ENCODE results near the gene CKS1B.

CKS1B gene

DNA sequence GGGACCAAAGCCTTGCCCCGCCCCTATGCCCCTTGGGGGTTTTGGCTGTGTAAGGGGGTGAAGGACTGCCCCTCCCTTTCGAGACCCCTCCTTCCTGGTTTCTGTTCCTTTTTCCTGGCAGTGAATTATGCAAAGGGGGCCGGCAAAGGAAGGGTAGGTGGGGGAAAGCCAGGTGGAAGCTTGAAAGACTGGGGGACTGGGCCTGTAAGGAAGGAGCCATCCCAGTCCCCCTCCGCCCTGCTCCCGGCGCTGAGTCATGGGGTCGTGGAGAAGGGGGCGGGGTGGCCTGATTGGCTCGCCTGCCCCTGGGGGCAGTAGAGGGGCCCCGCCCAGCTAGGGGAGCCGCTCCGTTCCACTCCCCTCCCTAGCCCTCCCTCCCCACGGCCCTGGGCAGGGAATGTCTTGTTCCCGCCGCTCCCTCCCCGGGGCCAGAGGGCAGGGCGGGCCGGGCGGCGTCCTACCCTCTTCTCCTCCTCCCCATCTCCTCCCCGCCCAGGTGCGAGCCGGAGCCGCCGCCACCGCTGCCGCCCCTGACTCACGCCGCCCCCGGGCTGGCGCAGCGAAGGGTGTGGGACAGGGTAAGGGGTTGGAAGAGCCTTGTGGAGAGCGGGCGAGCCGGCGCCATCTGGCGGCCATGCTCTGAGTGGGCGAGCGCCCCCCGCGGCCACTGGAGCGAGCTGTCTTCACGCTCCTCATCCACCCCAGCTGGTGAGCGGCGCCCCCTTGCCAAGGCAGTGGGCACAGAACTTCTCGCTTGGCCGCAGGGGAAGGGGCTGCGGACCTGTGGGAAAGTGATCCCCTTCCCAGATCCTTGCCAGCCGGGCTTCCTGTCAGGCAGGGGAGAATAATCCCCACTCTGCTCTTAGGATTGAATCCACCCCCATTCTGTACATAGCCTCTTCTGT lies 42.8 kb downstream of the CKS1B start:
- peak; percentile 71 for DNase-seq (ENCODE audit: extremely low read depth, low read depth)
- TF ChIP-seq, protein P1, sequence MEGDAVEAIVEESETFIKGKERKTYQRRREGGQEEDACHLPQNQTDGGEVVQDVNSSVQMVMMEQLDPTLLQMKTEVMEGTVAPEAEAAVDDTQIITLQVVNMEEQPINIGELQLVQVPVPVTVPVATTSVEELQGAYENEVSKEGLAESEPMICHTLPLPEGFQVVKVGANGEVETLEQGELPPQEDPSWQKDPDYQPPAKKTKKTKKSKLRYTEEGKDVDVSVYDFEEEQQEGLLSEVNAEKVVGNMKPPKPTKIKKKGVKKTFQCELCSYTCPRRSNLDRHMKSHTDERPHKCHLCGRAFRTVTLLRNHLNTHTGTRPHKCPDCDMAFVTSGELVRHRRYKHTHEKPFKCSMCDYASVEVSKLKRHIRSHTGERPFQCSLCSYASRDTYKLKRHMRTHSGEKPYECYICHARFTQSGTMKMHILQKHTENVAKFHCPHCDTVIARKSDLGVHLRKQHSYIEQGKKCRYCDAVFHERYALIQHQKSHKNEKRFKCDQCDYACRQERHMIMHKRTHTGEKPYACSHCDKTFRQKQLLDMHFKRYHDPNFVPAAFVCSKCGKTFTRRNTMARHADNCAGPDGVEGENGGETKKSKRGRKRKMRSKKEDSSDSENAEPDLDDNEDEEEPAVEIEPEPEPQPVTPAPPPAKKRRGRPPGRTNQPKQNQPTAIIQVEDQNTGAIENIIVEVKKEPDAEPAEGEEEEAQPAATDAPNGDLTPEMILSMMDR (IDR thresholded peaks at IDR 0.05; ENCODE audit: low read depth, low read length, missing control alignments), result peak; percentile 97
- H3K4me3 ChIP-seq (replicated peaks; ENCODE audit: low read depth, low read length), result peak overlapping the region; percentile 23

DNA sequence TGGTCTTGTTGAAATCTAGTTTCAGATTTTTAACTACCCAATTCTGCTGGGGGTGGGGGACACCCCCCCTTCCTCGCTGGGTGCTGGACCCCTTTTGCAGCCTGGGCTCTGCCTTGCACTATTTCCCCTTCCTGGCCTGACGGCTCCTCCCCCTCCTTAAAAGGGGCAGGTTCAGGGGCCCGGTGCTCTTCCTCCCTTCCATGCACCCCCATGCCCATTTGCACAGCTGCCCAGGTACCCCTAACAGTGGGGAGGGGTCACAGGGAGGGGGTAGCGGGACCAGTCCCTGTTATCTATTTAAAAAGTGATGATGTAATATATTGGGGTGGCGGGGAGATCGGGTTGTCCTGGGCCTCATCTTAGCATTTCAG lies 43.5 kb downstream of the CKS1B start:
- H3K4me3 ChIP-seq (replicated peaks; ENCODE audit: low read depth, low read length), result peak overlapping the region; percentile 23
- no peak for DNase-seq (ENCODE audit: extremely low read depth, low read depth)
- TF ChIP-seq, protein P1 (IDR thresholded peaks at IDR 0.05; ENCODE audit: low read depth, low read length, missing control alignments), result no peak

DNA sequence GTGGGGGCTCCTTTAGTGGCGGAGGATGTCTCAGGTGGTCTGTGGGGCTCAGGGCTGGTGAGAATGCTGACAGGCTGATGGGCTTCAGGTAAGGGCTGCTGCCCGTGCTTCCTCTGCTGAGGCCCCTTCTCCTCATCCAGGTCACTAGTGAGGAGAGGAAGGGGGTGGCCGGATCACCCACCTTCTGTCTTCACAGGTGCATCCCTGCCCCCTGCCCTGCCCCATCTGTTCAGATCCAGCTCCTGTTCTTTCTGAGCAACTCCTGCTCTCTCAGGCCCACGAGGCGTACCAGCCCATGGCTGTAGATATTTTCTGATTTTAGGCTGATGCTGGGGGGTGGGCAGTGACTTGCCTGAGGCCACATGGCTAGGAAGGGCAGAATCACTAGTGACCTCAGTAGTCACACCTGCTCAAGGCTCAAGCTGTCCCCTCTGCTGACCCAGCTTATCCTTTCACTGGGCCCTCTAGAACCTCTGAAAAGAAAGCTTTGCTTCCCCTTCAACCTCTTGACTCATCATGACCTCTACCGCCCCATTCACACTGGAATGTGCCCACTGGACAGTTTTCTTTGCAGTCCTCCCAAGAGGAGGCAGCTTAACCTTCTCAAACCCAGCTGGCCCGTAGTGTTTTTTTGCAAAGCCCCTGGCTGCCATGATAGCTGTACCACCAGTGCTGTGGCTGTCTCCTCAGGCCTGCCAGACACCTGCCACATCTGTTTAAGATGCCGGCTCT lies 44.3 kb downstream of the CKS1B start:
- DNase-seq (ENCODE audit: extremely low read depth, low read depth), result no peak
- TF ChIP-seq, protein P1 (IDR thresholded peaks at IDR 0.05; ENCODE audit: low read depth, low read length, missing control alignments), result no peak
- no peak overlapping the region for H3K4me3 ChIP-seq (replicated peaks; ENCODE audit: low read depth, low read length)

DNA sequence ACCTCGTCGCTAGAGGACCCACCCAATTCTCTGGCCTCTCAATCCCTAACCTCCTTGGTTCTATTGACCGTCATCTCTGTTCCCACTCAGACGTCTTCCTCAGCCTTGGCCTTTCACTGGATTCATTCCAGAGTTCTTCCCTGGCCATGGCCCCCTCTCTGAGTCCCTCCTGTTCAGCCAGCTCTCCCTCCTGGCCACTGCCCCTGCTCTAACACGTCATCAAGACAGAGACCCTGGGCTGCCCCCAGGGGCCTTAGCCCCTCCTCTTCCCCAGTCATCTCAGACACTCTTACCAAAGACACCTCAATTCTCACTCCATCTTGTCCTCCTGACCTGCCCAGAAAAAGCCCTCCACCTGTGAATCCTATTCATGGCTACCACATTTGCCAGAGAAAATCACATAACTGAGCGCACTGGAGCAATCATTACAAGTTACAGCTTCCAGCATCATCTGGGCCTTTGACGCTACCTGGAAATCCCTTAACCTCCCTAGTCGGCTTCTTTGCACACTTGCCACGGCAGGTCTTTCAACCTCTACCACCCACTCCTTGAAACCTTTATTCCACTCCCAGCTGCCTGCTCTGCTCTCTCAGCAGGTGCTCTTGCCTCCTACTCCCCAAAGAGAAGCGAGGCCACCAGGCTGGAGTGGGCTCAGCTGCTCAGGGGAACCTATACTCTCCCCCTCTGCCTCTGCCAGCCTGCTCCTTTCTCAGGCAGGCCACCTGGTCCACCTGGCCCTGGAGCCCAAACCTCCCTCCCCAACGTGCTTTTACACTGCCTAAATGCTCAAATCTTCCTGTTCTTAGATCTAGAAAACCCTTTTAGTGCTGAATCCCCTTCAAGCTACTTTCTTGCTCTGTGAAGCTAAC lies 45.1 kb downstream of the CKS1B start:
- TF ChIP-seq, protein P1 (IDR thresholded peaks at IDR 0.05; ENCODE audit: low read depth, low read length, missing control alignments), result no peak
- no peak for DNase-seq (ENCODE audit: extremely low read depth, low read depth)
- H3K4me3 ChIP-seq (replicated peaks; ENCODE audit: low read depth, low read length), result no peak overlapping the region

DNA sequence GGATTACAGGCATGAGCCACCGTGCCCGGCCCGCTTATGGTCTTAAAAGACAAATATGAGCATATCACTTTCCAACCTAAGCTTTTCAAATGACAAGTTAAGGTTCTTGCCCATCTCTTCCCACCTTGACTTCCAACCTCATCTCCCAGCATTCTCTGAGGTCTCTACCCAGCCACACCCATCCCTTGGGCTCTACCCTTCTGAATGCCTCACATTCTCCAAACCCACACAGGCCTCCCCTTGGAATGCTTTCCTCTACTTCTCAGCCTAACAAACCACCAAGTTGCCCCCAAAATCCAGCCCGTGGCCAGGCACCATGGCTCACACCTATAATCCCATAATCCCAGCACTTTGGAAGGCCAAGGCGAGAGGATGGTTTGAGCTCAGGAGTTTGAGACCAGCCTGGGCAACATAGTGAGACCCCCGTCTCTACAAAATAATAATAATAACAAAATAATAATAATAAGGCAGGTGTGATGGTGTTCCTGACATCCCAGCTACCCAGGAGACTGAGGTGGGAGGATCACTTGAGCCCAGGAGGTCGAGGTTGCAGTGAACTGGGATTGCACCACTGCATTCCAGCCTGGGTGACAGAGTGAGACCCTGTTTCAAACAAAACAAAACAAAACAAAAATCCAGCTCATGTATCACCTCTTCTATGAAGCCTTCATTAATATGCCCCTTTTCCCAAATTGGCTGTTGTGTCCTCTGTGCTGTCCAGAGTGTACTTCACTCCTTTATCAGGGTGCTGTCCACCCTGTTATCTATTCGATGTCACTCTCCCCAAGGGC lies 47.9 kb downstream of the CKS1B start:
- DNase-seq (ENCODE audit: extremely low read depth, low read depth), result no peak

More for the DNA sequence above, 47.9 kb downstream of the CKS1B start:
- TF ChIP-seq, protein P1 (IDR thresholded peaks at IDR 0.05; ENCODE audit: low read depth, low read length, missing control alignments), result no peak
- H3K4me3 ChIP-seq (replicated peaks; ENCODE audit: low read depth, low read length), result no peak overlapping the region

Data from HFF-Myc (cell line).